ENCODE data around the gene TRIM31. TPM values are rescaled to one million over a fixed set of nuclear protein-coding genes. Genes with fewer than 3 reads are reported as not detected.

Gene TRIM31
- polyA plus RNA-seq, 1 experiment, result not detected

DNA sequence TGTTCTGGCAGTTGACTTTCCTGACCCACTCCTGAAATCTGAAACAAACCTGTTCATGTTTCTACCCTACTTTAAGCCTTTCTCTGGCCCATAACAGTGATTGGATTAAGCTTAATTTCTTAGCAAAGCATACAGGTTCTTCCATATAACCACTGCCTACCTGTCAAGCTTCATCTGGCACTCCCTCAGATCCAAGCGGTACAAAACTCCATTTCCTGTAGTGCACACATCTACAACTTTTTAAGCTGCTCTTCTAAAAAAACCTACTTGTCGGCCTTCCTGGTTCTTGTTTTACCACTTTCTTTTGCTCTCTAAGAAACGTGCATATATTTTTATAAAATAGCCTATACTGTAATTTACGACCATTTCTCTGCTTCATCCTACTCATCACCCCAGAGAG, 46.8 kb downstream of the TRIM31 start:
- ChIA-PET POLR2A (interaction anchor here (1.0 kb wide), 1 partner anchor 179 kb away, joined by 4 read pairs; no protein-coding TSS in a partner anchor), CTCF (interaction anchor here (0.9 kb wide), 1 partner anchor 10 kb away, joined by 3 read pairs; no protein-coding TSS in a partner anchor)
- no peaks in the 10 kb centered on the region for H3K27me3 ChIP-seq (ENCODE audit: control insufficient read depth, insufficient read depth, low read length)
- DNase-seq (ENCODE audit: low read depth), result no peak
- TF ChIP-seq, protein P1, sequence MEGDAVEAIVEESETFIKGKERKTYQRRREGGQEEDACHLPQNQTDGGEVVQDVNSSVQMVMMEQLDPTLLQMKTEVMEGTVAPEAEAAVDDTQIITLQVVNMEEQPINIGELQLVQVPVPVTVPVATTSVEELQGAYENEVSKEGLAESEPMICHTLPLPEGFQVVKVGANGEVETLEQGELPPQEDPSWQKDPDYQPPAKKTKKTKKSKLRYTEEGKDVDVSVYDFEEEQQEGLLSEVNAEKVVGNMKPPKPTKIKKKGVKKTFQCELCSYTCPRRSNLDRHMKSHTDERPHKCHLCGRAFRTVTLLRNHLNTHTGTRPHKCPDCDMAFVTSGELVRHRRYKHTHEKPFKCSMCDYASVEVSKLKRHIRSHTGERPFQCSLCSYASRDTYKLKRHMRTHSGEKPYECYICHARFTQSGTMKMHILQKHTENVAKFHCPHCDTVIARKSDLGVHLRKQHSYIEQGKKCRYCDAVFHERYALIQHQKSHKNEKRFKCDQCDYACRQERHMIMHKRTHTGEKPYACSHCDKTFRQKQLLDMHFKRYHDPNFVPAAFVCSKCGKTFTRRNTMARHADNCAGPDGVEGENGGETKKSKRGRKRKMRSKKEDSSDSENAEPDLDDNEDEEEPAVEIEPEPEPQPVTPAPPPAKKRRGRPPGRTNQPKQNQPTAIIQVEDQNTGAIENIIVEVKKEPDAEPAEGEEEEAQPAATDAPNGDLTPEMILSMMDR (IDR thresholded peaks at IDR 0.05; ENCODE audit: insufficient read depth, low read depth, low read length), result no peak
- peaks cover 5% of the 10 kb centered on the region for H3K36me3 ChIP-seq (ENCODE audit: control insufficient read depth, insufficient read depth, low read length)
- peak overlapping the region; percentile 89 for H3K4me3 ChIP-seq (ENCODE audit: low read depth, low read length)

DNA sequence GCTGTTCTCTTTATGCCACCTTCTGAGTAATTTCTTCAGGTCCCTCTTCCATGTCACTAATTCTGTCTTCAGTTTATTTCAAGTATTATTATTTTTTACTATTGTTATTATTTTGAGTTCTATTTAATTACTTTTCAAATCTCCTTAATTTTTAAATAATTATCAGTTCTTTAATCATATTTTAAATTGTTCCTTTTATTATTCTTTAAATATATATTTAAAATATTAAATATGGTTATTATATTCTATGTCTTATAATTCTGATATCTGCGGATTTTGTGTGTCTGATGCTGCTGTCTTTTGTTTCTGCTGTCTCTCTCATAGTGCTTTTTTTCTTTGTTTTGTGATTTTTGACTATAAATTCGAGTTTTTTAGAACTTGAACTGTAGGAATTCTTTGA, 49.6 kb downstream of the TRIM31 start:
- ChIA-PET CTCF (no interaction called here), POLR2A (no interaction called here)
- Histone ChIP-seq H3K4me3 (ENCODE audit: low read depth, low read length) (no peak overlapping the region), H3K36me3 (ENCODE audit: control insufficient read depth, insufficient read depth, low read length) (no peaks in the 10 kb centered on the region), H3K27me3 (ENCODE audit: control insufficient read depth, insufficient read depth, low read length) (no peaks in the 10 kb centered on the region)
- no peak for DNase-seq (ENCODE audit: low read depth)
- TF ChIP-seq, protein P1 (IDR thresholded peaks at IDR 0.05; ENCODE audit: insufficient read depth, low read depth, low read length), result no peak

DNA sequence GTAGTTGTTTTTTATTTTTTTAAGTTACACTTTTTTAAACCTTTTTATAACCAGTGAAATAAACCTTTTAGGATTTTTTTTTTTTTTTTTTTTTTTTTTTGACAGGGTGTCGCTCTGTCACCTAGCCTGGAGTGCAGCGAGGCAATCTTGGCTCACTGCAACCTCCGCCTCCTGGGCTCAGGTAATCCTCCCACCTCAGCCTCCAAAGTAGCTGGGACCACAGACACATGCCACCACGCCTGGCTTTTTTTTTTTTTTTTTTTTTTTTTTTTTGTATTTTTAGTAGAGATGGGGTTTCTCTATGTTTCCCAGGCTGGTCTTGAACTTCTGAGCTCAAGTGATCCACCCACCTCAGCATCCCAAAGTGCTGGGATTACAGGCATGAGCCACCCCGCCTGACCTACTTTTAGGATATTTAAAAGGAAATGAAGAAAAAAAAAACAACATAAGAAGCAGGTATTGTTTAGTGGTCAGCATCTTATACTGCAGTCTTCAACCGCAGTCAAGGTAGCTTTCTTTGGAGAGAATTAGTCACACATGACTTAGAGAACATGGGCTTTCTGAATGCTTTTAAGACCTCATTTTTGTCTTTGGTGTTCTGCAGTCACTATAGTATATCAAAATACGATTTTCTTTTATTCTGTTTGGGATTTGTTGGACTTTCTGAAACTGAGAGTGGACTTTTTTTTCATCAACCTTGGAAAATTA, 50.3 kb downstream of the TRIM31 start:
- POLR2A ChIA-PET, result no interaction called here
- Histone ChIP-seq H3K27me3 (ENCODE audit: control insufficient read depth, insufficient read depth, low read length) (no peaks in the 10 kb centered on the region), H3K4me3 (ENCODE audit: low read depth, low read length) (no peak overlapping the region), H3K36me3 (ENCODE audit: control insufficient read depth, insufficient read depth, low read length) (no peaks in the 10 kb centered on the region)
- TF ChIP-seq, protein P1 (IDR thresholded peaks at IDR 0.05; ENCODE audit: insufficient read depth, low read depth, low read length), result no peak
- CTCF ChIA-PET, result interaction anchor here (1.2 to 1.8 kb wide), 2 partner anchors 10 to 68 kb away, joined by 5 read pairs; no protein-coding TSS in a partner anchor
- DNase-seq (ENCODE audit: low read depth), result no peak

DNA sequence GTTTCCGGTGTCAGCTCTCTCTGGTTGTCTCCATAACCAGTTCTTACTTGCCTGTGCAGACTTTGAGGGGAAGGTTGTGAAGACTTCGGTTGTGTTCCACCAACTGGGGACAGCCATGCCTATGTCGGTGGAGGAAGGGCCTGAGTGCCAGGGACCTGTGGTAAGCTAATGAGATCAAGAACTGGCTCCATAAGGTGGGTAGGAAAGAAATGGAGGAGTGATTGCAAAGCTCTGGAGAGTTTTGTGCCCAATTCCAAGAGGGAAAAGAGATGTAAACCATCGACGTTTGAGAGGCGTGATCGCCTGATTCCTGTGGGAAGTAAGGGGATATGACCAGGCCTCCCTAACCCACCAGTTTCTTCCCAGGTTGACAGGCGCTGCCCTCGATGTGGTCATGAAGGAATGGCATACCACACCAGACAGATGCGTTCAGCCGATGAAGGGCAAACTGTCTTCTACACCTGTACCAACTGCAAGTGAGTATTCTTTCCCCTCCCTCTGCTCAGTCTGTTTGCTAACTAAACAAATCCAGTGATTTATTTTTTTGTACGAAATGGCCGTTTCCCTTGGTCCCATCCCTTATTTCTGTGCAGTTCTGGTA, 50.9 kb downstream of the TRIM31 start:
- ChIA-PET CTCF (interaction anchor here (1.1 to 1.8 kb wide), 3 partner anchors 10 to 69 kb away, joined by 3 to 5 read pairs (median 5); no protein-coding TSS in a partner anchor), POLR2A (no interaction called here)
- TF ChIP-seq, protein P1 (IDR thresholded peaks at IDR 0.05; ENCODE audit: insufficient read depth, low read depth, low read length), result no peak
- no peaks in the 10 kb centered on the region for H3K27me3 ChIP-seq (ENCODE audit: control insufficient read depth, insufficient read depth, low read length)
- peak overlapping the region; percentile 65 for H3K4me3 ChIP-seq (ENCODE audit: low read depth, low read length)
- 0 out of 2 replicates have a peak, but pooled peaks cover 1% of the 10 kb centered on the region for H3K36me3 ChIP-seq (ENCODE audit: control insufficient read depth, insufficient read depth, low read length)
- no peak for DNase-seq (ENCODE audit: low read depth)

DNA sequence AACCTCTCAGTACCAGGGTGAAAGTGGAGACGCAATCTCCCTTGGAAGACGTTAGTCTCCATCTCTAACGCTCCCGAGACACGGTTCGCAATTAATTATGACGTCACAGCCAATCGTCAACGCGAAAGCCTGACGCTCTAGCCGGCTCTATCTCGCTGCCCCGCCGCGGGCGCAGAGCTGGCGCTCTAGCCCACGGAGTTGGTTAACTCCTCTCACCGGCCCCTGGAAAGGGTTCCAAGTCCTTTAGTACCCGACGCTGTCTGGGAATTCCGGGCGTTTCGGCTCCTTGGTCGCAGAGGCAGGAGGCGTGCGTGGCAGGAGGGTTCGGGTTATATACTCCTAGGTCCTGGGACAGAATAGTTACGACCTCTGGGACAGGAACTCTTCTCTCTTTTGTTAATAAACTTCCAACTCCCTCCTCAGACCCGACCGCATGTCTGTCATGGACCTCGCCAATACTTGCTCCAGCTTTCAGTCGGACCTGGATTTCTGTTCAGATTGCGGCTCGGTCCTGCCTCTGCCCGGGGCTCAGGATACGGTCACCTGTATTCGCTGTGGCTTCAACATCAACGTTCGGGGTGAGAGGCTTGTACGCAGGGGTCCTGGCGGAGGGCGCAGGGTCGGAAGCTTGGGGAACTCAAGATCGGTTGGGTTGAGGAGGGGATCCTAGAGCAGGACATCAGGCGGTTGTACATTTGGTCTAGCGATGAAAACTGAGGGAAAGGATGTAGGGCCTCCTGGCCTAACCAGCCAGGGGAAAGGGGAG, 51.6 kb downstream of the TRIM31 start, which contains the start of gene POLR1H:
TSS of gene POLR1H (plus strand) at position 174 of the 766 bp plus-strand sequence. CDS start at position 434, 260 bp downstream.
- peak within 1 kb of the TSS; percentile 65 for H3K4me3 ChIP-seq (ENCODE audit: low read depth, low read length)
- TF ChIP-seq, protein P1 (IDR thresholded peaks at IDR 0.05; ENCODE audit: insufficient read depth, low read depth, low read length), result no peak
- H3K36me3 ChIP-seq (ENCODE audit: control insufficient read depth, insufficient read depth, low read length), result 0 out of 2 replicates have a peak, but pooled peaks cover 2% of the 10 kb centered on the region
- CTCF ChIA-PET, result interaction anchor here (1.0 to 1.8 kb wide), 4 partner anchors 9 to 69 kb away, joined by 3 to 5 read pairs (median 5); no protein-coding TSS in a partner anchor
- peak; percentile 62 for DNase-seq (ENCODE audit: low read depth)
- POLR2A ChIA-PET, result no interaction called here
- no peaks in the 10 kb centered on the region for H3K27me3 ChIP-seq (ENCODE audit: control insufficient read depth, insufficient read depth, low read length)

Data from BJ (cell line).